SK-N-SH treated with all-trans-retinoic acid at 6 μM for 48 hours (cell line): ENCODE data around the gene DTNBP1.

Experiments
- ATAC-seq: fragments of 200-7000 bp; cut with Tn5 transposase; 3 replicates; pipeline ENCODE4 v1.9.1; 2020; ENCODE audit warnings: mild to moderate bottlenecking, moderate library complexity
- ARNTL ChIP-seq: fragments of 450-650 bp; formaldehyde crosslinking; IDR thresholded peaks from 2 replicates; pipeline ENCODE4 v1.5.0; 2020; ENCODE audit warnings: low read depth, mild to moderate bottlenecking, moderate library complexity, borderline replicate concordance
- CSDC2 ChIP-seq: fragments of 250-450 bp; sonication (Bioruptor Pico); IDR thresholded peaks from 2 replicates; pipeline ENCODE4 v1.5.0; 2020; ENCODE audit warnings: mild to moderate bottlenecking, moderate library complexity
- ESRRG ChIP-seq: fragments of 250-450 bp; sonication (Bioruptor Pico); IDR thresholded peaks from 2 replicates; pipeline ENCODE4 v1.6.1; 2021; ENCODE audit warnings: mild to moderate bottlenecking
- GLIS3 ChIP-seq: fragments of 250-450 bp; sonication (Bioruptor Pico); IDR thresholded peaks from 2 replicates; pipeline ENCODE4 v1.5.0; 2020; ENCODE audit warnings: mild to moderate bottlenecking, moderate library complexity
- ISL1 ChIP-seq: fragments of 250-450 bp; sonication (Bioruptor Pico); IDR thresholded peaks from 2 replicates; pipeline ENCODE4 v2.1.2; 2022; ENCODE audit warnings: mild to moderate bottlenecking, moderate library complexity
- POU6F1 ChIP-seq: fragments of 250-450 bp; sonication (Bioruptor Pico); IDR thresholded peaks from 2 replicates; pipeline ENCODE4 v1.8.0; 2021; ENCODE audit warnings: low read depth, mild to moderate bottlenecking, moderate library complexity, borderline replicate concordance
- PPARA ChIP-seq: fragments of 250-450 bp; sonication (Bioruptor Pico); IDR thresholded peaks from 2 replicates; pipeline ENCODE4 v1.5.0; 2020; ENCODE audit warnings: mild to moderate bottlenecking, borderline replicate concordance
- RARB ChIP-seq: fragments of 250-450 bp; sonication (Bioruptor Pico); IDR thresholded peaks from 2 replicates; pipeline ENCODE4 v1.8.0; 2021; ENCODE audit warnings: mild to moderate bottlenecking, moderate library complexity
- SNAI2 ChIP-seq: fragments of 250-450 bp; sonication (Bioruptor Pico); IDR thresholded peaks from 2 replicates; pipeline ENCODE4 v1.5.0; 2020; ENCODE audit warnings: mild to moderate bottlenecking, moderate library complexity
- TCF4 ChIP-seq: fragments of 250-450 bp; sonication (Bioruptor Pico); IDR thresholded peaks from 2 replicates; pipeline ENCODE4 v1.8.0; 2021; ENCODE audit warnings: mild to moderate bottlenecking, moderate library complexity, borderline replicate concordance
- TOX ChIP-seq: fragments of 250-450 bp; sonication (Bioruptor Pico); IDR thresholded peaks from 2 replicates; pipeline ENCODE4 v1.8.0; 2021; ENCODE audit warnings: mild to moderate bottlenecking, moderate library complexity, borderline replicate concordance
- ZC3H10 ChIP-seq: fragments of 250-450 bp; sonication (Bioruptor Pico); IDR thresholded peaks from 2 replicates; pipeline ENCODE4 v1.5.1; 2021; ENCODE audit warnings: mild to moderate bottlenecking, moderate library complexity
- ZFP3 ChIP-seq: fragments of 250-450 bp; sonication (Bioruptor Pico); IDR thresholded peaks from 2 replicates; pipeline ENCODE4 v1.5.0; 2020; ENCODE audit warnings: mild to moderate bottlenecking, moderate library complexity
- ZFP30 ChIP-seq: fragments of 450-650 bp; formaldehyde crosslinking; IDR thresholded peaks from 2 replicates; pipeline ENCODE4 v1.5.0; 2022; ENCODE audit warnings: mild to moderate bottlenecking, moderate library complexity
- ZNF565 ChIP-seq: fragments of 450-650 bp; formaldehyde crosslinking; conservative IDR thresholded peaks from 2 replicates; pipeline ENCODE4 v1.5.0; 2020; ENCODE audit warnings: low read depth, mild to moderate bottlenecking, moderate library complexity
- ZNF70 ChIP-seq: fragments of 450-650 bp; formaldehyde crosslinking; IDR thresholded peaks from 2 replicates; pipeline ENCODE4 v1.5.0; 2020; ENCODE audit warnings: mild to moderate bottlenecking, moderate library complexity
- TF ChIP-seq, protein P1 (sequence below): fragments of 250-450 bp; sonication (Bioruptor Pico); IDR thresholded peaks from 2 replicates; pipeline ENCODE4 v1.5.0; 2020; ENCODE audit warnings: mild to moderate bottlenecking, moderate library complexity
- TF ChIP-seq, protein P2 (sequence below): fragments of 250-450 bp; sonication (Bioruptor Pico); IDR thresholded peaks from 2 replicates; pipeline ENCODE4 v1.5.1; 2020; ENCODE audit warnings: low read depth, mild to moderate bottlenecking, moderate library complexity
- TF ChIP-seq, protein P3 (sequence below): fragments of 250-450 bp; sonication (Bioruptor Pico); IDR thresholded peaks from 2 replicates; pipeline ENCODE4 v1.5.1; 2021; ENCODE audit warnings: mild to moderate bottlenecking, moderate library complexity

Gene DTNBP1

GRCh38 chr6:15516923-15517560 is 145.8 kb downstream of the DTNBP1 start (continued):
- TF ChIP-seq, protein P1, sequence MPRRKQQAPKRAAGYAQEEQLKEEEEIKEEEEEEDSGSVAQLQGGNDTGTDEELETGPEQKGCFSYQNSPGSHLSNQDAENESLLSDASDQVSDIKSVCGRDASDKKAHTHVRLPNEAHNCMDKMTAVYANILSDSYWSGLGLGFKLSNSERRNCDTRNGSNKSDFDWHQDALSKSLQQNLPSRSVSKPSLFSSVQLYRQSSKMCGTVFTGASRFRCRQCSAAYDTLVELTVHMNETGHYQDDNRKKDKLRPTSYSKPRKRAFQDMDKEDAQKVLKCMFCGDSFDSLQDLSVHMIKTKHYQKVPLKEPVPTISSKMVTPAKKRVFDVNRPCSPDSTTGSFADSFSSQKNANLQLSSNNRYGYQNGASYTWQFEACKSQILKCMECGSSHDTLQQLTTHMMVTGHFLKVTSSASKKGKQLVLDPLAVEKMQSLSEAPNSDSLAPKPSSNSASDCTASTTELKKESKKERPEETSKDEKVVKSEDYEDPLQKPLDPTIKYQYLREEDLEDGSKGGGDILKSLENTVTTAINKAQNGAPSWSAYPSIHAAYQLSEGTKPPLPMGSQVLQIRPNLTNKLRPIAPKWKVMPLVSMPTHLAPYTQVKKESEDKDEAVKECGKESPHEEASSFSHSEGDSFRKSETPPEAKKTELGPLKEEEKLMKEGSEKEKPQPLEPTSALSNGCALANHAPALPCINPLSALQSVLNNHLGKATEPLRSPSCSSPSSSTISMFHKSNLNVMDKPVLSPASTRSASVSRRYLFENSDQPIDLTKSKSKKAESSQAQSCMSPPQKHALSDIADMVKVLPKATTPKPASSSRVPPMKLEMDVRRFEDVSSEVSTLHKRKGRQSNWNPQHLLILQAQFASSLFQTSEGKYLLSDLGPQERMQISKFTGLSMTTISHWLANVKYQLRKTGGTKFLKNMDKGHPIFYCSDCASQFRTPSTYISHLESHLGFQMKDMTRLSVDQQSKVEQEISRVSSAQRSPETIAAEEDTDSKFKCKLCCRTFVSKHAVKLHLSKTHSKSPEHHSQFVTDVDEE, result no peak
- TF ChIP-seq TOX (CRISPR knock-in tag) (no peak), SNAI2 (CRISPR knock-in tag) (no peak), ISL1 (no peak)

GRCh38 chr6:15516378-15516777 is 146.4 kb downstream of the DTNBP1 start:
- TF ChIP-seq ZFP30 (CRISPR knock-in tag) (no peak), ZNF70 (no peak), TOX (CRISPR knock-in tag) (no peak), SNAI2 (CRISPR knock-in tag) (no peak), ZNF565 (CRISPR knock-in tag) (no peak), ARNTL (CRISPR knock-in tag) (no peak)
- TF ChIP-seq, protein P2, sequence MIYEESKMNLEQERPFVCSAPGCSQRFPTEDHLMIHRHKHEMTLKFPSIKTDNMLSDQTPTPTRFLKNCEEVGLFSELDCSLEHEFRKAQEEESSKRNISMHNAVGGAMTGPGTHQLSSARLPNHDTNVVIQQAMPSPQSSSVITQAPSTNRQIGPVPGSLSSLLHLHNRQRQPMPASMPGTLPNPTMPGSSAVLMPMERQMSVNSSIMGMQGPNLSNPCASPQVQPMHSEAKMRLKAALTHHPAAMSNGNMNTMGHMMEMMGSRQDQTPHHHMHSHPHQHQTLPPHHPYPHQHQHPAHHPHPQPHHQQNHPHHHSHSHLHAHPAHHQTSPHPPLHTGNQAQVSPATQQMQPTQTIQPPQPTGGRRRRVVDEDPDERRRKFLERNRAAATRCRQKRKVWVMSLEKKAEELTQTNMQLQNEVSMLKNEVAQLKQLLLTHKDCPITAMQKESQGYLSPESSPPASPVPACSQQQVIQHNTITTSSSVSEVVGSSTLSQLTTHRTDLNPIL (CRISPR knock-in tag), result no peak

DNA sequence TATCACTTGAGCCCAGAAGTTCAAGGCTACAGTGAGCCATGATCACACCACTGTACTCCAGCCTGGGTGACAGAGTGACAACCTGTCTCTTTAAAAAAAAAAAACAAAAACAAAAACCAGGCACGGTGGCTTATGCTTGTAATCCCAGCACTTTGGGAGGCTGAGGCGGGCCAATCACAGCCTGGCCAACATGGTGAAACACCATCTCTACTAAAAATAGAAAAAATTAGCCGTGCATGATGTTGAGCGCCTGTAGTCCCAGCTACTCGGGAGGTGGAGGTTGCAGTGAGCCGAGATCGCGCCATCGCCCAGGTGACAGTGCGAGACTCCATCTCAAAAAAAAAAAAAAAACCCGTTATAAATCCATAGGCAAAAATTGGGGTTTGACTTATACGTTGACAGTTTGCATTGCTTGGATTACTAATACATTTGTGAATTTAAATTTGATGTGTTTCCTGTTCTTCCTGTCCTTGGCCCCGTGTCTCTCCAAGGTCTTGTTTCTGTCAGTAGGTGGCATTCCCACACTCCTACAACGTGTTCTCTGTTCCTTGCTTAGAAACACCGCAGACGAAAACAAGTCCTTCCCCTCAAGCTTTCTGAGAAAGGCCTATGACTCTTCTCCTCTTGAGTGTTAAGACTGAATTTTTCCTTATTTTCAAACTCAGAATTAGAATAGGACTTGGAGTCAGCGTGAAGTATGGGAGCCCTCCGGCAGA is 147.0 kb downstream of the DTNBP1 start:
- no peak for TF ChIP-seq ISL1
- TF ChIP-seq RARB (CRISPR knock-in tag), result no peak
- no peak for TF ChIP-seq ARNTL (CRISPR knock-in tag)
- ATAC-seq, result no peak

More at GRCh38 chr6:15516378-15516777, 146.4 kb downstream of the DTNBP1 start:
- ATAC-seq, result no peak

DNA sequence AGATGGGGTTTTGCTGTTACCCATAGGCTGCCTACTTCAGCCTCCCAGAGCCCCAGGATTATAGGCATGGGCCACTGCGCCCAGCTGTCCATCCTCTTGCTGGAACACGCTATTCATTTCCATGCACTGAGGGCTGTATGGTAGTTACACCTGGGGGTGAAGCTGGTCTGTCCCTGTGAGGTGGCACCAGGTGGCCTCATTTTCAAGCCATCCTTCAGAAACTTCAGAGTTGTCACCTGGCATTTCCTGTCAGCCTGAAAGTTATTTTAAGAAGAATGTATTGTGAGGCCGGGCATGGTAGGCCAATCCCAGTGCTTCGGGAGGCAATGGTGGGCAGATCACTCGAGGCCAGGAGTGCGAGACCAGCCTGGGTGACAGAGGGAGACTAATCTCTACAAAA is 147.6 kb downstream of the DTNBP1 start:
- ATAC-seq, result no peak
- TF ChIP-seq CSDC2 (CRISPR knock-in tag) (no peak), ESRRG (CRISPR knock-in tag) (no peak), TOX (CRISPR knock-in tag) (no peak), TCF4 (CRISPR knock-in tag) (no peak)
- TF ChIP-seq, all 23 proteins: peak for 0

DNA sequence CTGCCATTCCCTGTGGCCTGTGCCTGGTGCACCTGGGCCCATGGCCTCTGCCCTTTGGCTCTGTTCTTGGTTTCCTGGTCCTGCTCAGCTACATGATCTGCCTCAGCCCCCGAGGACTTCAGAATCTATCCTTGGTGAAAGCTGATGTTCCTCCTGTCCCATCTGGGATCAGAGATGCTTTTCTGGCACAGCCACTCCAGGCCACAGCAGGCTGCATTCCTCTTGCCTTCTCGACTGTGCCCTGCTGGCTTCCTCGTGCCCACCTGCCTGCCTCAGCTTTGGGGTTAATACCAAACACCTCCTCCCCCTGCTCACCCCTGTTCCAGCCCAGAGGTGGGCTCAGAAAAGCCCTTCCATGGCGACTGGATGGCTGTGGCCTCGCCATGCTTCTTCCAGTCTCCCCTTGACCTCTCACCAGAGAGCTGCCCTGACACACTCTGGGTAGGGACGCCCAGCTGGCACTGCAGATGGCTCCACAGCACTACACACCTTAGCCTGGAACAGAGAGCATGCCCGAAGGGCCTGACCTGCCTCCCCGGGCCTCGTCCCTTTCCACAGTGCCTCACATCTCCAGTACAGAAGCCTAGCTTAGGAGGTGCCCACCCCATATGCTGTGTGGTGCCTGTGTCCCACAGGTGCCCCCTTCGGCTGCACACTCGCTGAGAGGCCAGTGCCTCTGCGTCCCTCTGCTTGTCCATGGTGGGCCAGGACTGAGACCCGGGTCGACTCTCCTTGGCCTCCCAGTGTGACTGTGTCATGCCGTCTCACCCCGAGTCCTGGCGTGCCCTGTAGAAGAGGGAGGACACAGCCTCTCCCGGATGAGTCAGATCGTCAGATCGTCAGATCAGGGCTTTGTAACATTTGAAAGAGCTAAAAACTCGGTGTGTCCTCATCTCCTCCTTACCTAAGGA is 148.8 kb downstream of the DTNBP1 start:
- no peak for ATAC-seq
- TF ChIP-seq TOX (CRISPR knock-in tag), result no peak
- TF ChIP-seq, protein P2 (CRISPR knock-in tag), result no peak
- TF ChIP-seq ZFP3 (CRISPR knock-in tag), result no peak
- TF ChIP-seq CSDC2 (CRISPR knock-in tag), result no peak
- TF ChIP-seq POU6F1 (CRISPR knock-in tag), result no peak
- no peak for TF ChIP-seq PPARA (CRISPR knock-in tag)
- no peak for TF ChIP-seq GLIS3 (CRISPR knock-in tag)
- no peak for TF ChIP-seq ZNF70
- no peak for TF ChIP-seq ZC3H10 (CRISPR knock-in tag)
- TF ChIP-seq, protein P3, sequence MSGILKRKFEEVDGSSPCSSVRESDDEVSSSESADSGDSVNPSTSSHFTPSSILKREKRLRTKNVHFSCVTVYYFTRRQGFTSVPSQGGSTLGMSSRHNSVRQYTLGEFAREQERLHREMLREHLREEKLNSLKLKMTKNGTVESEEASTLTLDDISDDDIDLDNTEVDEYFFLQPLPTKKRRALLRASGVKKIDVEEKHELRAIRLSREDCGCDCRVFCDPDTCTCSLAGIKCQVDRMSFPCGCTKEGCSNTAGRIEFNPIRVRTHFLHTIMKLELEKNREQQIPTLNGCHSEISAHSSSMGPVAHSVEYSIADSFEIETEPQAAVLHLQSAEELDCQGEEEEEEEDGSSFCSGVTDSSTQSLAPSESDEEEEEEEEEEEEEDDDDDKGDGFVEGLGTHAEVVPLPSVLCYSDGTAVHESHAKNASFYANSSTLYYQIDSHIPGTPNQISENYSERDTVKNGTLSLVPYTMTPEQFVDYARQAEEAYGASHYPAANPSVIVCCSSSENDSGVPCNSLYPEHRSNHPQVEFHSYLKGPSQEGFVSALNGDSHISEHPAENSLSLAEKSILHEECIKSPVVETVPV (CRISPR knock-in tag), result no peak
